PC-9 (cell line): Measurements from ENCODE around the gene DCAF7.

Source experiments
- CTCF ChIP-seq: fragments of 200-600 bp; sonication (generic); conservative IDR thresholded peaks from 2 replicates; pipeline ENCODE4 v1.6.1; 2017; ENCODE audit warnings: mixed run types, antibody characterized with exemption, mild to moderate bottlenecking, moderate library complexity
- EZH2 ChIP-seq: fragments of 200-600 bp; sonication (generic); IDR thresholded peaks from 2 replicates; pipeline ENCODE4 v1.8.0; 2017; ENCODE audit warnings: antibody characterized with exemption, low read depth

GRCh38 chr17:63592797-63593196 lies 42.5 kb downstream of the DCAF7 start:
- TF ChIP-seq EZH2 (no peak), CTCF (no peak)
